MM.1S (cell line): ENCODE data around the gene CPLX3.

Source experiments
- DNase-seq: peaks from one replicate; pipeline ENCODE4 v3.0.0-alpha.2; 2015
- H2AFZ ChIP-seq: fragments of 300-600 bp; sonication (generic); 2 replicates; pipeline ENCODE4 v1.6.0; 2016; ENCODE audit warnings: antibody characterized with exemption, low read length
- H3F3A ChIP-seq: fragments of 300-600 bp; sonication (generic); 2 replicates; pipeline ENCODE4 v1.6.1; 2016; ENCODE audit warnings: mild to moderate bottlenecking, antibody characterized with exemption, low read length, moderate library complexity, mixed read lengths; ENCODE audit not compliant: insufficient read depth
- H3K27ac ChIP-seq: fragments of 300-600 bp; sonication (generic); 2 replicates; pipeline ENCODE4 v1.5.1; 2016; ENCODE audit warnings: mild to moderate bottlenecking, low read length
- H3K27me3 ChIP-seq: fragments of 300-600 bp; sonication (generic); replicated peaks from 2 replicates; pipeline ENCODE4 v1.6.0; 2016; ENCODE audit warnings: low read length; ENCODE audit not compliant: insufficient read depth
- H3K36me3 ChIP-seq: fragments of 300-600 bp; sonication (generic); replicated peaks from 2 replicates; pipeline ENCODE4 v1.6.1; 2016; ENCODE audit warnings: mild to moderate bottlenecking, low read length, mixed read lengths; ENCODE audit not compliant: insufficient read depth
- H3K4me1 ChIP-seq: fragments of 300-600 bp; sonication (generic); 2 replicates; pipeline ENCODE4 v1.6.1; 2016; ENCODE audit warnings: low read length, mixed read lengths
- H3K4me2 ChIP-seq: fragments of 300-600 bp; sonication (generic); 2 replicates; pipeline ENCODE4 v1.6.0; 2016; ENCODE audit warnings: low read depth, low read length
- H3K4me3 ChIP-seq: fragments of 300-600 bp; sonication (generic); 2 replicates; pipeline ENCODE4 v1.5.1; 2016; ENCODE audit warnings: low read length, mixed read lengths
- H3K79me2 ChIP-seq: fragments of 300-600 bp; sonication (generic); 2 replicates; pipeline ENCODE4 v1.6.1; 2016; ENCODE audit warnings: mixed run types, low read length, mixed read lengths
- H3K9ac ChIP-seq: fragments of 300-600 bp; sonication (generic); 2 replicates; pipeline ENCODE4 v1.6.1; 2016; ENCODE audit warnings: low read length, mixed read lengths
- H3K9me2 ChIP-seq: fragments of 300-600 bp; sonication (generic); replicated peaks from 2 replicates; pipeline ENCODE4 v1.6.1; 2016; ENCODE audit warnings: mild to moderate bottlenecking, low read length, mixed read lengths; ENCODE audit not compliant: insufficient read depth
- H3K9me3 ChIP-seq: fragments of 300-600 bp; sonication (generic); replicated peaks from 2 replicates; pipeline ENCODE4 v1.6.1; 2016; ENCODE audit warnings: mild to moderate bottlenecking, low read length, mixed read lengths; ENCODE audit not compliant: insufficient read depth
- H4K20me1 ChIP-seq: fragments of 300-600 bp; sonication (generic); 2 replicates; pipeline ENCODE4 v1.6.1; 2016; ENCODE audit warnings: mild to moderate bottlenecking, low read length, moderate library complexity, mixed read lengths; ENCODE audit not compliant: insufficient read depth
- CTCF ChIP-seq: fragments of 300-600 bp; sonication (generic); IDR thresholded peaks from 2 replicates; pipeline ENCODE4 v1.5.1; 2016; ENCODE audit warnings: antibody characterized with exemption, low read length, mixed read lengths
- EZH2 ChIP-seq: fragments of 300-600 bp; sonication (generic); optimal IDR thresholded peaks from 2 replicates; pipeline ENCODE3; 2017; ENCODE audit warnings: low read depth, mild to moderate bottlenecking, antibody characterized with exemption, low read length, mixed read lengths
- EZH2phosphoT487 ChIP-seq: fragments of 300-600 bp; sonication (generic); IDR thresholded peaks from 2 replicates; pipeline ENCODE4 v1.6.1; 2018; ENCODE audit warnings: antibody characterized with exemption, low read length

CPLX3 gene

GRCh38 chr15:74778599-74778970 lies 47.8 kb upstream of the CPLX3 start:
- H3K9me2 ChIP-seq: no peaks in the 10 kb centered on the region
- H3K4me2 ChIP-seq: no peak overlapping the region
- no peaks in the 10 kb centered on the region for H3K9me3 ChIP-seq
- H3K9ac ChIP-seq: no peak overlapping the region
- no peak for DNase-seq
- H3K79me2 ChIP-seq: peaks cover 38% of the 10 kb centered on the region
- no peak for TF ChIP-seq CTCF
- TF ChIP-seq EZH2phosphoT487: no peak
- TF ChIP-seq EZH2: no peak
- peaks cover 75% of the 10 kb centered on the region for H3K4me1 ChIP-seq
- no peaks in the 10 kb centered on the region for H3K27me3 ChIP-seq
- H3K36me3 ChIP-seq: no peaks in the 10 kb centered on the region
- no peak overlapping the region for H3K4me3 ChIP-seq
- no peaks in the 10 kb centered on the region for H4K20me1 ChIP-seq
- H3K27ac ChIP-seq: peak overlapping the region; percentile 94; the same call in 1 of the 2 replicates
- peaks cover 72% of the 10 kb centered on the region for H3F3A ChIP-seq
- no peak overlapping the region for H2AFZ ChIP-seq

GRCh38 chr15:74779162-74779648 lies 47.2 kb upstream of the CPLX3 start:
- H3F3A ChIP-seq: peaks cover 72% of the 10 kb centered on the region
- no peak for DNase-seq
- peaks cover 44% of the 10 kb centered on the region for H3K79me2 ChIP-seq
- H2AFZ ChIP-seq: no peak overlapping the region
- H3K4me2 ChIP-seq: no peak overlapping the region
- H3K4me1 ChIP-seq: peaks cover 69% of the 10 kb centered on the region
- no peaks in the 10 kb centered on the region for H3K36me3 ChIP-seq
- H3K9me2 ChIP-seq: no peaks in the 10 kb centered on the region
- no peak overlapping the region for H3K9ac ChIP-seq
- H3K27me3 ChIP-seq: no peaks in the 10 kb centered on the region
- no peaks in the 10 kb centered on the region for H4K20me1 ChIP-seq
- no peaks in the 10 kb centered on the region for H3K9me3 ChIP-seq
- H3K4me3 ChIP-seq: no peak overlapping the region
- H3K27ac ChIP-seq: no peak overlapping the region
- TF ChIP-seq EZH2phosphoT487: no peak
- TF ChIP-seq CTCF: no peak
- TF ChIP-seq EZH2: no peak

GRCh38 chr15:74780523-74781430 lies 45.6 kb upstream of the CPLX3 start:
- H3K27me3 ChIP-seq: no peaks in the 10 kb centered on the region
- H3K4me1 ChIP-seq: peaks cover 61% of the 10 kb centered on the region
- peak; percentile 83 for DNase-seq
- peaks cover 50% of the 10 kb centered on the region for H3K79me2 ChIP-seq
- H3K9ac ChIP-seq: peak overlapping the region; percentile 70
- no peaks in the 10 kb centered on the region for H4K20me1 ChIP-seq
- H2AFZ ChIP-seq: peak overlapping the region; percentile 25; the same call in 1 of the 2 replicates
- TF ChIP-seq EZH2 (no peak), CTCF (no peak), EZH2phosphoT487 (no peak)
- peak overlapping the region; percentile 99 for H3K4me2 ChIP-seq
- H3K9me3 ChIP-seq: no peaks in the 10 kb centered on the region
- no peaks in the 10 kb centered on the region for H3K9me2 ChIP-seq
- peak overlapping the region; percentile 88 for H3K27ac ChIP-seq
- no peaks in the 10 kb centered on the region for H3K36me3 ChIP-seq
- H3K4me3 ChIP-seq: peak overlapping the region; percentile 62
- H3F3A ChIP-seq: peaks cover 82% of the 10 kb centered on the region
